ENCODE data around the gene PTDSS2.

Gene PTDSS2

DNA sequence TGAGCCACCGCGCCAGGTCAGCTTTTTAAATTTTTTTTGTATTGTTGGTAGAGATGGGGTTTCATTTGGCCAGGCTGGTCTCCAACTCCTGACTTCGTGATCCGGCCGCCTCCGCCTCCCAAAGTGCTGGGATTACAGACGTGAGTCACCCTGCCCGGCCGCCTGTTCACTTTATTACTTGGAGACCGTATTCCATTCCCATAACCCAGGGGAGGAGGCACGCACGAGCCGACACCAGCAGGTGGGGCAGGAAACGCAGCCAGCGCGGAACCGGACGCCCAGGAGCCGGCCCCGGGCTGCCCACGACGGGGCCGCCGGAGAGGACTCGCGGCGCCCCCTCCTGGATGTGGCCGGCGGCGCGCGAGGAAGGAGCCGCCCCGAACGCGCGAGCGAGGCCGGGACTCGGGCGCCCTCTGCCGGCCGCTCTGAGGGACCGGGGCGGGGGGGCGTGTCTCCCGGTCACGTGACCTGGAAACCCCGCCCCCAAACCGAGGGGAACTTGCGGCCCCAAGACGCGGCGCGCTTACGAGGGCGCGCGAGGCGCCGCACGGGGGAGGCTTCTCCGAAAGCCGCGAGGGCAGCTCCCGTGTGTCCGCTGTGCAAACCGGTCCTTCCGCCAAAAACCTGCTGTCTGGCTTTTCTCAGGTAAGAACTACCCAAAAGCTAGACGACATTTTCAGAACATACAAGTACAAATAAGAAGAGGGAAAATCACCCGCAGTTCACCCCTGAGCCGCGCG, 68.6 kb downstream of the PTDSS2 start:
- no peaks in the 10 kb centered on the region for H3F3A ChIP-seq (ENCODE audit: insufficient read depth, low read length)
- H3K9me2 ChIP-seq (ENCODE audit: low read depth, low read length) = no peaks in the 10 kb centered on the region
- no peaks in the 10 kb centered on the region for H3K27me3 ChIP-seq (ENCODE audit: insufficient read depth, low read length)
- no peak overlapping the region for H2AFZ ChIP-seq (ENCODE audit: low read length)
- H3K9me3 ChIP-seq (ENCODE audit: low read length) = 0 out of 2 replicates have a peak, but pooled peaks cover 5% of the 10 kb centered on the region
- no peaks in the 10 kb centered on the region for H4K20me1 ChIP-seq (ENCODE audit: insufficient read depth, low read length)
- no peak overlapping the region for H3K4me3 ChIP-seq (ENCODE audit: low read depth, low read length, poor library complexity, severe bottlenecking)
- no peaks in the 10 kb centered on the region for H3K79me2 ChIP-seq (ENCODE audit: insufficient read depth, low read length)
- peak overlapping the region; percentile 49 for H3K4me2 ChIP-seq (ENCODE audit: low read length)
- H3K4me1 ChIP-seq (ENCODE audit: insufficient read depth, low read length, severe bottlenecking) = no peaks in the 10 kb centered on the region
- H3K36me3 ChIP-seq (ENCODE audit: insufficient read depth, low read length) = no peaks in the 10 kb centered on the region; the same call in 1 of the 2 replicates
- no peak overlapping the region for H3K9ac ChIP-seq (ENCODE audit: low read length)
- no peak overlapping the region for H3K27ac ChIP-seq (ENCODE audit: low read depth, low read length, poor library complexity, severe bottlenecking)
- TF ChIP-seq EZH2 (IDR thresholded peaks at IDR 0.05; ENCODE audit: borderline replicate concordance, low read length) = no peak
- TF ChIP-seq, protein P1, sequence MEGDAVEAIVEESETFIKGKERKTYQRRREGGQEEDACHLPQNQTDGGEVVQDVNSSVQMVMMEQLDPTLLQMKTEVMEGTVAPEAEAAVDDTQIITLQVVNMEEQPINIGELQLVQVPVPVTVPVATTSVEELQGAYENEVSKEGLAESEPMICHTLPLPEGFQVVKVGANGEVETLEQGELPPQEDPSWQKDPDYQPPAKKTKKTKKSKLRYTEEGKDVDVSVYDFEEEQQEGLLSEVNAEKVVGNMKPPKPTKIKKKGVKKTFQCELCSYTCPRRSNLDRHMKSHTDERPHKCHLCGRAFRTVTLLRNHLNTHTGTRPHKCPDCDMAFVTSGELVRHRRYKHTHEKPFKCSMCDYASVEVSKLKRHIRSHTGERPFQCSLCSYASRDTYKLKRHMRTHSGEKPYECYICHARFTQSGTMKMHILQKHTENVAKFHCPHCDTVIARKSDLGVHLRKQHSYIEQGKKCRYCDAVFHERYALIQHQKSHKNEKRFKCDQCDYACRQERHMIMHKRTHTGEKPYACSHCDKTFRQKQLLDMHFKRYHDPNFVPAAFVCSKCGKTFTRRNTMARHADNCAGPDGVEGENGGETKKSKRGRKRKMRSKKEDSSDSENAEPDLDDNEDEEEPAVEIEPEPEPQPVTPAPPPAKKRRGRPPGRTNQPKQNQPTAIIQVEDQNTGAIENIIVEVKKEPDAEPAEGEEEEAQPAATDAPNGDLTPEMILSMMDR (IDR thresholded peaks at IDR 0.05; ENCODE audit: low read length) = peak; percentile 96

DNA sequence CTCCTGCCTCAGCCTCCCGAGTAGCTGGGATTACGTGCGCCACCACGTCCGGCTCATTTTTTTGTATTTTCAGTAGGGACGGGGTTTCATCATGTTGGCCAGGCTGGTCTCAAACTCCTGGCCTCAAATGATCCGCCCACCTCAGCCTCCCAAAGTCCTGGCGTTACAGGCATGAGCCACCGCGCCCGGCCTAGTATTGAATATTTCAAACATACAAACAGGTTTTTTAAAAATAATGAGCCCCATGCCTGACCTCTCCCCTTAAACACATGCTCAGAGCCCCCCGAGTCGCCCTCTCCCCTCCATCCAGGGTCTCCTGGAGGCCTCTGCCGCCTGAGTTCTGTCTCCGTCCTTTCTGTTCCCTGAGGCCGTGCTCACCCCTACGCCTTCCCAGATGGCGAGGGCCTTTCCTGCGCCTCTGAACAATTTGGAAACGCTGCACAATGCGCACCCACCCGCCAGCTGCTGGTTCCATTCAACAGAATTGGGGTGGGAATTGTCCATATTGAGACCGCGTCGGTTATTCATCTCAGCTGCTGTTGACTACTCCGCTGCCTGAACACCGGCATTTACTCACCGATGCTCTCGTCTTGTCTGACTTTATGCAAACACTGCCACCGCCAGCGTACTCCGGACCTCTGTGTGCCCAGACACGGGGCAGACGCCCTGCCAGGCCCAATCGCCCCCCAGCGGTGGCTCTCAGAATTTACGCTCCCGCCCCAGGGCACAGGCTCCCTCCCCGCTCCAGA, 70.5 kb downstream of the PTDSS2 start:
- no peak overlapping the region for H3K27ac ChIP-seq (ENCODE audit: low read depth, low read length, poor library complexity, severe bottlenecking)
- no peak overlapping the region for H3K4me2 ChIP-seq (ENCODE audit: low read length)
- H3K9ac ChIP-seq (ENCODE audit: low read length) = no peak overlapping the region

DNA sequence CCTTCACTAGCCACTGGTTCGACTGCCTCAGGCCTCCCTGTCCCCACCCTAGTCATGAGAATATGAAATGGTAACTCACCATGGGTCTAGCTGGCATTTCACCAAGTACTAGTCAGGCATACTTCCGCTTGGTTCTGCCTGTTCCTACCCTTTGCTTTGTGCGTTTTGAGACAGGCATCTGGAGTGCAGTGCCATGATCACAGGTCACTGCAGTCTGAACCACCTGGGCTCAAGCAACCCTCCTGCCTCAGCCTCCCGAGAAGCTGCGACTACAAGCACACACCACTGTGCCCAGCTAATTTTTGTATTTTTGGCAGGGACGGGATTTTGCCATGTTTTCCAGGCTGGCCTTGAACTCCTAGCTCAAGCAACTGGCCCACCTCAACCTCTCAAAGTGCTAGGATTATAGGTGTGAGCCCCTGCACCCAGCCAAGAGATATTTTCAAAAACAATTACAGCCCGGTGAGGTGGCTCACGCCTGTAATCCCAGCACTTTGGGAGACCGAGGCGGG, 71.2 kb downstream of the PTDSS2 start:
- Histone ChIP-seq H3K27me3 (ENCODE audit: insufficient read depth, low read length) (no peaks in the 10 kb centered on the region), H3F3A (ENCODE audit: insufficient read depth, low read length) (no peaks in the 10 kb centered on the region), H3K4me3 (ENCODE audit: low read depth, low read length, poor library complexity, severe bottlenecking) (no peak overlapping the region), H3K4me1 (ENCODE audit: insufficient read depth, low read length, severe bottlenecking) (no peaks in the 10 kb centered on the region), H3K36me3 (ENCODE audit: insufficient read depth, low read length) (no peaks in the 10 kb centered on the region; the same call in 1 of the 2 replicates), H3K79me2 (ENCODE audit: insufficient read depth, low read length) (no peaks in the 10 kb centered on the region), H3K27ac (ENCODE audit: low read depth, low read length, poor library complexity, severe bottlenecking) (no peak overlapping the region), H4K20me1 (ENCODE audit: insufficient read depth, low read length) (no peaks in the 10 kb centered on the region), H2AFZ (ENCODE audit: low read length) (no peak overlapping the region), H3K9ac (ENCODE audit: low read length) (no peak overlapping the region), H3K4me2 (ENCODE audit: low read length) (no peak overlapping the region), H3K9me2 (ENCODE audit: low read depth, low read length) (no peaks in the 10 kb centered on the region), H3K9me3 (ENCODE audit: low read length) (0 out of 2 replicates have a peak, but pooled peaks cover 4% of the 10 kb centered on the region)
- no peak for TF ChIP-seq EZH2 (IDR thresholded peaks at IDR 0.05; ENCODE audit: borderline replicate concordance, low read length)
- TF ChIP-seq, protein P1 (IDR thresholded peaks at IDR 0.05; ENCODE audit: low read length) = no peak

More for the DNA sequence above, 70.5 kb downstream of the PTDSS2 start:
- H3K27me3 ChIP-seq (ENCODE audit: insufficient read depth, low read length) = no peaks in the 10 kb centered on the region
- no peaks in the 10 kb centered on the region for H3F3A ChIP-seq (ENCODE audit: insufficient read depth, low read length)
- H3K9me3 ChIP-seq (ENCODE audit: low read length) = 0 out of 2 replicates have a peak, but pooled peaks cover 5% of the 10 kb centered on the region
- H3K4me3 ChIP-seq (ENCODE audit: low read depth, low read length, poor library complexity, severe bottlenecking) = no peak overlapping the region
- H3K36me3 ChIP-seq (ENCODE audit: insufficient read depth, low read length) = no peaks in the 10 kb centered on the region; the same call in 1 of the 2 replicates
- TF ChIP-seq, protein P1 (IDR thresholded peaks at IDR 0.05; ENCODE audit: low read length) = peak; percentile 40
- TF ChIP-seq EZH2 (IDR thresholded peaks at IDR 0.05; ENCODE audit: borderline replicate concordance, low read length) = no peak
- no peaks in the 10 kb centered on the region for H3K9me2 ChIP-seq (ENCODE audit: low read depth, low read length)
- H4K20me1 ChIP-seq (ENCODE audit: insufficient read depth, low read length) = no peaks in the 10 kb centered on the region
- H3K4me1 ChIP-seq (ENCODE audit: insufficient read depth, low read length, severe bottlenecking) = no peaks in the 10 kb centered on the region
- H3K79me2 ChIP-seq (ENCODE audit: insufficient read depth, low read length) = no peaks in the 10 kb centered on the region
- H2AFZ ChIP-seq (ENCODE audit: low read length) = no peak overlapping the region
